D721Med (cell line): ENCODE data around the gene GALP.

Experiments used
- DNase-seq: peaks from one replicate; pipeline ENCODE4 v3.0.0; 2011; ENCODE audit warnings: low spot score; ENCODE audit not compliant: insufficient read length
- FAIRE-seq: peaks from 2 replicates; lab custom pipeline; 2011; peaks lifted over from hg19 to GRCh38; lab: Jason Lieb, UNC
- CTCF ChIP-seq: IDR thresholded peaks from 2 replicates; pipeline ENCODE4 v1.5.1; 2012; ENCODE audit warnings: mild to moderate bottlenecking, control low read depth; ENCODE audit not compliant: insufficient read depth; ENCODE audit errors: missing control alignments

Gene GALP

GRCh38 chr19:56223481-56223880 lies 47.7 kb downstream of the GALP start:
- no peak for DNase-seq
- FAIRE-seq = no peak
- no peak for TF ChIP-seq CTCF
